PC-9 (cell line): ENCODE results near the gene ADISSP. TPM values are rescaled to one million over a fixed set of nuclear protein-coding genes. Genes with fewer than 3 reads are reported as not detected.

ENCODE experiments used
- BruUV-seq: library from RNA; stranded (reverse); fragments of 400-500 nt; replicated peaks from 2 replicates; lab custom pipeline; 2021; lab: Mats Ljungman, UMichigan
- CTCF ChIA-PET: fragments of 300-600 bp; sonication (Branson Sonifier 250); formaldehyde crosslinking; loops from one replicate; lab custom pipeline; 2022; ENCODE audit warnings: antibody characterized with exemption; lab: Charles Lee
- POLR2A ChIA-PET: fragments of 300-600 bp; sonication (Branson Sonifier 250); formaldehyde crosslinking; loops from one replicate; lab custom pipeline; 2022; ENCODE audit warnings: antibody characterized with exemption; ENCODE audit not compliant: unreplicated experiment; lab: Charles Lee
- DNase-seq, 2 experiments: peaks; one replicate each; pipeline versions ENCODE4 v3.0.0 to v3.0.0-alpha.2; 2015 to 2022; ENCODE audit warnings: mixed read lengths in 1 of 2
- H2AFZ ChIP-seq: fragments of 200-600 bp; sonication (generic); 2 replicates; pipeline ENCODE4 v1.8.1; 2017; ENCODE audit warnings: antibody characterized with exemption
- H3F3A ChIP-seq: fragments of 200-600 bp; sonication (generic); 2 replicates; pipeline ENCODE4 v1.8.1; 2017; ENCODE audit warnings: antibody characterized with exemption, mild to moderate bottlenecking, low read depth; ENCODE audit not compliant: insufficient read depth
- H3K27ac ChIP-seq: fragments of 200-600 bp; sonication (generic); 2 replicates; pipeline ENCODE4 v1.6.1; 2016; ENCODE audit warnings: mixed run types
- H3K27me3 ChIP-seq: fragments of 200-600 bp; sonication (generic); 2 replicates; pipeline ENCODE4 v1.6.1; 2016; ENCODE audit warnings: low read depth, mixed run types; ENCODE audit not compliant: insufficient read depth
- H3K36me3 ChIP-seq: fragments of 200-600 bp; sonication (generic); 2 replicates; pipeline ENCODE4 v1.6.1; 2016; ENCODE audit warnings: low read depth, mixed run types
- H3K4me1 ChIP-seq: fragments of 200-600 bp; sonication (generic); replicated peaks from 2 replicates; pipeline ENCODE4 v1.6.1; 2016; ENCODE audit warnings: mixed run types; ENCODE audit not compliant: insufficient read depth
- H3K4me2 ChIP-seq: fragments of 200-600 bp; sonication (generic); 2 replicates; pipeline ENCODE4 v1.6.1; 2017; ENCODE audit warnings: mixed run types
- H3K4me3 ChIP-seq: fragments of 200-600 bp; sonication (generic); 2 replicates; pipeline ENCODE4 v1.6.1; 2016; ENCODE audit warnings: mixed run types
- H3K79me2 ChIP-seq: fragments of 200-600 bp; sonication (generic); 2 replicates; pipeline ENCODE4 v1.6.1; 2017; ENCODE audit warnings: low read depth, mixed run types
- H3K9me2 ChIP-seq: fragments of 200-600 bp; sonication (generic); 2 replicates; pipeline ENCODE4 v1.8.1; 2017; ENCODE audit warnings: mild to moderate bottlenecking; ENCODE audit not compliant: insufficient read depth
- H3K9me3 ChIP-seq: fragments of 200-600 bp; sonication (generic); 2 replicates; pipeline ENCODE4 v1.8.1; 2016; ENCODE audit warnings: low read depth; ENCODE audit not compliant: insufficient read depth
- H4K20me1 ChIP-seq: fragments of 200-600 bp; sonication (generic); 2 replicates; pipeline ENCODE4 v1.8.1; 2017; ENCODE audit not compliant: insufficient read depth
- EZH2 ChIP-seq: fragments of 200-600 bp; sonication (generic); IDR thresholded peaks from 2 replicates; pipeline ENCODE4 v1.8.0; 2017; ENCODE audit warnings: antibody characterized with exemption, low read depth
- intact Hi-C: fragments of 100-400 bp; cut with micrococcal nuclease; formaldehyde crosslinking; loops from one replicate; pipeline ENCODE4 v1.10.0; 2022; ENCODE audit not compliant: unreplicated experiment
- total RNA-seq: library from RNA; stranded (reverse); gene quantifications from 2 replicates; pipeline ENCODE4 v1.2.3, GENCODE V29; 2021
- TF ChIP-seq, protein P1 (sequence below): fragments of 200-600 bp; sonication (generic); conservative IDR thresholded peaks from 2 replicates; pipeline ENCODE4 v1.6.1; 2017; ENCODE audit warnings: mixed run types, antibody characterized with exemption, mild to moderate bottlenecking, moderate library complexity

The ADISSP gene
- total RNA-seq, 1 experiment from 2014 or later, result 86.9 TPM

DNA sequence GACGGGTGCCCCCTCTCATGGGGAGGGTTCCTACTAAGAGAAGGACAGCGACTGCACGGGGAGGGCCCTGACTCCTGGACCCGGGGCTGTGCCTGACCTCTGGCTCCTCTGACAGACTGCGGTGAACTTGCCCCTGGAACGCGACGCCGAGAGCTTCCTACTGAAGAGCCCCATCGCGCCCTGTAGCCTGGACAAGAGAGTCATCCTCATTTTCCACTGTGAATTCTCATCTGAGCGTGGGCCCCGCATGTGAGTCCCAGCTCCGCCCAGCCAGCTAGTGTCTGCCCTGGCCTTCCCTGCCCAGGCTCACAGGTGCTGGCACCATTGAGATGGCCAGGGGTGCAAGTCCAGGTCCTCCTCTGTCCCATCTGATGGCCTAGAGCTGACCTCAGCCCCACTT is 35.7 kb upstream of the ADISSP start:
- Histone ChIP-seq H3K4me1 (peaks cover 35% of the 10 kb centered on the region), H3F3A (peaks cover 30% of the 10 kb centered on the region), H3K9me3 (no peaks in the 10 kb centered on the region), H2AFZ (no peak overlapping the region), H3K79me2 (no peaks in the 10 kb centered on the region), H3K27me3 (no peaks in the 10 kb centered on the region), H4K20me1 (no peaks in the 10 kb centered on the region), H3K9me2 (no peaks in the 10 kb centered on the region), H3K4me2 (no peak overlapping the region), H3K36me3 (no peaks in the 10 kb centered on the region), H3K4me3 (no peak overlapping the region), H3K27ac (no peak overlapping the region)
- ChIA-PET POLR2A (no interaction called here), CTCF (no interaction called here)
- BruUV-seq, result no TSS peak
- TF ChIP-seq EZH2, result no peak
- no peak for DNase-seq
- intact Hi-C loops, result no loop called here

DNA sequence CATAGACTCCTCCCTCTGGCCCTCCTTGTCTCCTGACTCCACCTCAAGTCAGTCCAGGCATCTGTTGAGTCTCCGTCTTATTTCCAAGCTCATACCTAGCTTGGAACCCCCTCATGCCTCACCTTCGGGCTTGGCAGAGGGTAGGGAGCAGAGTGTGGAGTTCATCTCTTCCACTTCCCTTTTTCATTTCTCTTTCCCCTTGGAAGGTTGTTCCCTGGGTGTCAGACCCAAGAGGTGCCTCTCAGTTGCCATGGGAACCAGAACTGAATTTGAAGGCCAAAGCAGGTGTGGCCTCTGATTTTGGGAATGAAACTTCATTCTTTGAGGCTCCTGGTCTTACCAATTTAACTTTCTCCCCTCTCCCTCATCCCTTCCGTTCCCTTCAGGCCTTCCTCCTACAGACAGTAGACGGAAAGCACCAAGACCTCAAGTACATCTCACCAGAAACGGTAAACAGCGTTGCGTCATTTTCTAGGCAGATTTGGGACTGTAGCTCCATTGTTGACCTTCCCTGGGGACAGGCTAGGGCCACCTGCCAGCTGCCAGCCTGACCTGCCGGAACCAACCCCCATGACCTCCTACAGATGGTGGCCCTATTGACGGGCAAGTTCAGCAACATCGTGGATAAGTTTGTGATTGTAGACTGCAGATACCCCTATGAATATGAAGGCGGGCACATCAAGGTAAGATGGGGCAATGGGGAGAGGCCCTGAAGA is 35.1 kb upstream of the ADISSP start:
- intact Hi-C loops, result no loop called here

DNA sequence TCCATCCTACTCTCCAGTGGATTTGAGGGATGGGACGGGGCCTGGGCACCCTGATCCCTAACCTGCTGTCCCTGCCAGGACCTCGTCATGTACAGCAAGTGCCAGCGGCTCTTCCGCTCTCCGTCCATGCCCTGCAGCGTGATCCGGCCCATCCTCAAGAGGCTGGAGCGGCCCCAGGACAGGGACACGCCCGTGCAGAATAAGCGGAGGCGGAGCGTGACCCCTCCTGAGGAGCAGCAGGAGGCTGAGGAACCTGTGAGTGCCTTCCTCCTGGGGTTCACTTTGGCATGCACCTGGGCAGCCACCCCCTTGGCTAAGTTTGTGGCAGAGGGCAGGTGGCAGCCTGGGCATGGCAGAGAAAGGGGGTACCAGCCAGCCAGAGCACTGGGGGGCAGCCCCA is 34.3 kb upstream of the ADISSP start:
- Histone ChIP-seq H3K4me2 (no peak overlapping the region), H3K4me3 (no peak overlapping the region), H4K20me1 (no peaks in the 10 kb centered on the region), H3K79me2 (peaks cover 9% of the 10 kb centered on the region), H3K27ac (no peak overlapping the region), H2AFZ (no peak overlapping the region), H3K9me2 (no peaks in the 10 kb centered on the region), H3K36me3 (no peaks in the 10 kb centered on the region), H3K4me1 (peaks cover 33% of the 10 kb centered on the region), H3F3A (peaks cover 15% of the 10 kb centered on the region), H3K9me3 (no peaks in the 10 kb centered on the region), H3K27me3 (no peaks in the 10 kb centered on the region)
- DNase-seq, result no peak
- TF ChIP-seq, protein P1, sequence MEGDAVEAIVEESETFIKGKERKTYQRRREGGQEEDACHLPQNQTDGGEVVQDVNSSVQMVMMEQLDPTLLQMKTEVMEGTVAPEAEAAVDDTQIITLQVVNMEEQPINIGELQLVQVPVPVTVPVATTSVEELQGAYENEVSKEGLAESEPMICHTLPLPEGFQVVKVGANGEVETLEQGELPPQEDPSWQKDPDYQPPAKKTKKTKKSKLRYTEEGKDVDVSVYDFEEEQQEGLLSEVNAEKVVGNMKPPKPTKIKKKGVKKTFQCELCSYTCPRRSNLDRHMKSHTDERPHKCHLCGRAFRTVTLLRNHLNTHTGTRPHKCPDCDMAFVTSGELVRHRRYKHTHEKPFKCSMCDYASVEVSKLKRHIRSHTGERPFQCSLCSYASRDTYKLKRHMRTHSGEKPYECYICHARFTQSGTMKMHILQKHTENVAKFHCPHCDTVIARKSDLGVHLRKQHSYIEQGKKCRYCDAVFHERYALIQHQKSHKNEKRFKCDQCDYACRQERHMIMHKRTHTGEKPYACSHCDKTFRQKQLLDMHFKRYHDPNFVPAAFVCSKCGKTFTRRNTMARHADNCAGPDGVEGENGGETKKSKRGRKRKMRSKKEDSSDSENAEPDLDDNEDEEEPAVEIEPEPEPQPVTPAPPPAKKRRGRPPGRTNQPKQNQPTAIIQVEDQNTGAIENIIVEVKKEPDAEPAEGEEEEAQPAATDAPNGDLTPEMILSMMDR, result no peak
- TF ChIP-seq EZH2, result no peak
- ChIA-PET POLR2A (no interaction called here), CTCF (no interaction called here)
- BruUV-seq, result no TSS peak
- intact Hi-C loops, result no loop called here

More for the DNA sequence above, 35.1 kb upstream of the ADISSP start:
- Histone ChIP-seq H2AFZ (no peak overlapping the region), H3K27ac (no peak overlapping the region), H3K36me3 (no peaks in the 10 kb centered on the region), H3F3A (peaks cover 24% of the 10 kb centered on the region), H3K9me2 (no peaks in the 10 kb centered on the region), H3K79me2 (peaks cover 1% of the 10 kb centered on the region), H3K4me2 (no peak overlapping the region), H3K4me3 (no peak overlapping the region), H4K20me1 (no peaks in the 10 kb centered on the region), H3K9me3 (no peaks in the 10 kb centered on the region), H3K27me3 (no peaks in the 10 kb centered on the region), H3K4me1 (peaks cover 33% of the 10 kb centered on the region)
- BruUV-seq, result no TSS peak
- ChIA-PET POLR2A (no interaction called here), CTCF (no interaction called here)
- no peak for DNase-seq
- TF ChIP-seq, protein P1, result no peak
- no peak for TF ChIP-seq EZH2

DNA sequence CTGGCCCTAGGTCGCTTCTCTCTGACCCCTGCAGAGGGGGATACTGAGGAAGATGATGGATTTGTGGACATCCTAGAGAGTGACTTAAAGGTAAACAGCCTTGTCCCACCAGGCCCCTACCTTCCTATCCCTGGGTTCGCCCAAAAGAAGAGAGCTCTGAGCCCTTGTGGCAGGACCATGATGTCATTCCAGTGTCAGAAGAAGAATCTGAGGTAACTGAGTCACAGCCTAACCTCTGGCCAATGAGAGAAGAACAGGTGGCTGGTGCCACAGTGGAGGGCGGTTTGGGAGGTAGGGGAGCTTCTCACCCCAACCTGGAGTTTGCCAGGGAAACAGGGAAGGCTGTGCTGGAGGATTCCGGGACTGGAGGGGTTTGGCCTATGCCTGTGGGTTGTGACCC is 33.7 kb upstream of the ADISSP start:
- POLR2A ChIA-PET, result no interaction called here
- H3K79me2 ChIP-seq, result peaks cover 14% of the 10 kb centered on the region
- no TSS peak for BruUV-seq
- no peak overlapping the region for H3K27ac ChIP-seq
- no peaks in the 10 kb centered on the region for H3K27me3 ChIP-seq
- intact Hi-C loops, result no loop called here
- TF ChIP-seq EZH2, result no peak
- TF ChIP-seq, protein P1, result no peak
- no peaks in the 10 kb centered on the region for H3K9me3 ChIP-seq
- no peaks in the 10 kb centered on the region for H3K36me3 ChIP-seq
- H3F3A ChIP-seq, result peaks cover 10% of the 10 kb centered on the region
- H2AFZ ChIP-seq, result no peak overlapping the region
- CTCF ChIA-PET, result no interaction called here
- peaks cover 29% of the 10 kb centered on the region for H3K4me1 ChIP-seq
- no peak for DNase-seq
- no peak overlapping the region for H3K4me3 ChIP-seq
- H3K4me2 ChIP-seq, result no peak overlapping the region
- no peaks in the 10 kb centered on the region for H4K20me1 ChIP-seq
- no peaks in the 10 kb centered on the region for H3K9me2 ChIP-seq
